Fibroblast of skin of right biceps (primary cell): Measurements from ENCODE around the gene OSBPL10.
A peak's percentile ranks its signal among the peaks of the same experiment; 100 is the strongest.

Experiments
- DNase-seq: peaks from one replicate; pipeline ENCODE4 v3.0.0-alpha.2; 2013

The OSBPL10 gene

GRCh38 chr3:31732548-31732947, 248.5 kb downstream of the OSBPL10 start:
- DNase-seq: no peak

DNA sequence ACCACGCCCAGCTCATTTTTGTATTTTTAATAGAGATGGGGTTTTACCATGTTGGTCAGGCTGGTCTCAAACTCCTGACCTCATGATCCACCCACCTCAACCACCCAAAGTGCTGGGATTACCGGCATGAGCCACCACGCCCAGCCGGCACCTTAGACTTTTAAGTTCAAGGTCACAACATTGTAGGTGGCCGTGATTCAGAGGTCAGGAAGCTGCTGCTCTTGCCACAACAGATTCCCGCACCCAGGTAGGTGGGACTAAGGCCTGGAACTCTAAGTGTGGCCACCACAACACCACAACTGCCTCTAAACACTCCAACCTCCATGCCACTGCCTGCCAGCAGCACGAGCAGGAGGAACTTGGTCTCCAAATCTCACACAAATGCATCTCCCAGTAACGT, 251.5 kb downstream of the OSBPL10 start:
- peak; percentile 18 for DNase-seq

DNA sequence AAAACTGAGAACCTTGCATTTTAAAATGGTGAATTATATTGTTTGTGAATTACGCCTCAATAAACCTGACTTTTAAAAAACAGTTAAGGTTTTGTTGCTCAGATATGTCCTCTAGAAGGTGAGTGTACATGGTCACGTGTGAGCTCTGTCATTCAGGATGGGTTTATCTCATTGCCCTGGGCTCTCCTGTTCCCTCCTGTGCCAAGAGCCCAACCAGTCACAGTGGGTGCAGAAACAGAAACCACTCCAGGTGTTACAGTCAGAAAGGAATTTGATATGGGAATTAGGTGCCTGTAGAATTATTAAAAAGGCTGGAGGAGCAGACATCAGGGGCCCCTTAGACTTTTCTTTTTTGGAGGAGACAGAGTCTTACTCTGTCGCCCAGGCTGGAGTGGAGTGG, 252.0 kb downstream of the OSBPL10 start:
- no peak for DNase-seq

DNA sequence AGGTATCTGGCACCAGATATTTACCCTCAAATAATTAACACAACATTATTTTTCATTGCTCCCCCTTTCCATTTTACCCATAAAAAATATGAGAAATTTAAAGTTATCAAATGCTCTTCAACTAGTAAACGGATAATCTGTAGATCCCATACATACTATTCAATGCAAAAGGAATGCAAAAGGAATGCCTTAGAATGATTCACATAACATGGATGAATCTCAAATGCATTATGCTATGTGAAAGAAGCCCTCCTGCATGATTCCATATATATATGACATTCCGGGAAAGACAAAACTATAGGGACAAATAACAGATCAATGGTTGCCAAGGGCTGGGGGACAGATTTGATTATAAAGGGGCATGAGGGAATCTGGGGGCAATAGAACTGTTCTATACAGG, 252.7 kb downstream of the OSBPL10 start:
- peak; percentile 57 for DNase-seq

- no peak for DNase-seq
Observed at GRCh38 chr3:31725976-31726375, 255.1 kb downstream of the OSBPL10 start.

GRCh38 chr3:31725568-31725967, 255.5 kb downstream of the OSBPL10 start:
- no peak for DNase-seq

GRCh38 chr3:31724651-31725050, 256.4 kb downstream of the OSBPL10 start:
- DNase-seq: peak; percentile 10

- DNase-seq: no peak
Observed at GRCh38 chr3:31724116-31724515, 256.9 kb downstream of the OSBPL10 start.

- no peak for DNase-seq
Observed at GRCh38 chr3:31723701-31724100, 257.4 kb downstream of the OSBPL10 start.

DNA sequence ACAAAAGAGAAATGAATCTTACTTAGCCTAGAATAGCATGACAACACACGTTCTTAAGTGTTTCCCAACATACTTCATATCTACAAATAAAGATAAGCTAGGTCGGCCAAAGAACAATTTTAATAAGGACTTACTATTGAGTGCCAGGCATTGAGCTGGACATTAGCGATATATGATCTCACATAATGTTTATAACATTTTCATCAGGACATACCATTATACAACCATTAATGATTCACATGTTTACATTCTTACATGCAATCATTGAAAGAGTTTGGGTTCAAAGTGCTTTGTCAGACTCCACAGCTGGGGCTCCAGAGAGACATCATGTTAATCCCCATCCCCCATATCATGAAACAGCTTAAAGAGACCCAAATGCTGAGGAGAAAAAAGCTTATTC, 259.4 kb downstream of the OSBPL10 start:
- DNase-seq: no peak

- DNase-seq: no peak
Observed at GRCh38 chr3:31714495-31715280, 266.4 kb downstream of the OSBPL10 start.

- DNase-seq: no peak
Observed at GRCh38 chr3:31713816-31714215, 267.2 kb downstream of the OSBPL10 start.

- DNase-seq: no peak
Observed at GRCh38 chr3:31710123-31710803, 270.8 kb downstream of the OSBPL10 start.

DNA sequence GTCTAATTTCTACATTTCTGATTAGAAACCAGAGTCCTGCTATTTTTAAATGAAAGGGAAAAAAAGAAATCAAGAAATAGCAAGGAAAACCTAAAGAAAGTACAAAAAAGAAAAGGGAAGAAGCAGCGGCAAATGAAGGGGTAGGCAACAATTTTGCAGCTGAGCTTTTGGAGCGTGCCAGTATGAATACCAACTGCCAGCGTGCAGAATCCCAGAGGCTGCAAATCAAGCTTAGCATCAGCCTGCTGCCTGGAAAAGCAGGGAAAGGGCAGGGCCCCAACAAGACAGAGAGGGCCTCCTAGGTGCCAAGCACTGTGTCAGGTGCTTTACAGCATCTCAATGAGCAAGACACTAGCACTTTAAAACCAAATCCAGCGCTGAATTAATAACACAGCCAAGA, 271.5 kb downstream of the OSBPL10 start:
- DNase-seq: no peak

DNA sequence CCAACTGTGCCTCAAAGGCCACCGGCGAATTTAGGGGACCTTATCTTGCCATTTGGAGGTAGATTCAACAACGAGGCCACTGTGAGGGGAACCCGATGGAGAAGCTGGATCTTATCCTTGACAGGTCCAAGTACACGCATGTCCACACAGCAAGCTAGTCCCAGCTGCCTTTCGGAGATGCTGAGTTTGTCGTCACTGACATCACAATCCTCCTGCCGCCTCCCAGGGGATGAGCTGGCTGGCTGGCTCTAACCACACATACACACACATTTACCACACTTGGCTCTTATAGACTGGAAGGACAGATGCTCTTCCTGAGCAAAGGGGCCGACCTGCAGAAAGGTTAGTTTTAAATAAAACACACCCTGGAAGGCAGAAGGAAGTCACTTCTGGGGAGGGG, 272.1 kb downstream of the OSBPL10 start:
- DNase-seq: peak; percentile 7

GRCh38 chr3:31707286-31707685, 273.8 kb downstream of the OSBPL10 start:
- DNase-seq: no peak

GRCh38 chr3:31705736-31706135, 275.3 kb downstream of the OSBPL10 start:
- peak; percentile 45 for DNase-seq

- peak; percentile 70 for DNase-seq
Observed at GRCh38 chr3:31704591-31705179, 276.4 kb downstream of the OSBPL10 start.

DNA sequence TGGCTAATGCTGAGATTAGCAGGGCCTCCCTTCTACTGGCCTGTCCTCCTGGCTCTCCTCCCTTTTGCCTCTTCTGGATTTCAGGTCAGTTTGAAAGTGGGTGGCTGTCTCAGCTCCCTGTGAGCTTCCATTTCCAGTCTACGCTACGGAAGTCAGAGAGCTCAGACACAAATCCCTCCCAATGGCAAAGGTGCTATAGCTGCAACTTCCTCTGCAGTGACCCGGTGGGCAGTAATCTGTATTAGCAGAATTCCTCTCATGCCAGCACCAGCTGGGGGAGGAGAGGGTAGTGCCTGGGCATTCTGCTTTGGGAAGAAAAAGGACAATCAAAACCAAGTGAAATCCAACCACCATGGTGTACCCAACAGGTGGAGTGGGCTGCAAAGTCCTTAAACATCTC, 276.9 kb downstream of the OSBPL10 start:
- no peak for DNase-seq

GRCh38 chr3:31701286-31701685, 279.8 kb downstream of the OSBPL10 start:
- DNase-seq: no peak

GRCh38 chr3:31699309-31699953, 281.6 kb downstream of the OSBPL10 start:
- no peak for DNase-seq

DNA sequence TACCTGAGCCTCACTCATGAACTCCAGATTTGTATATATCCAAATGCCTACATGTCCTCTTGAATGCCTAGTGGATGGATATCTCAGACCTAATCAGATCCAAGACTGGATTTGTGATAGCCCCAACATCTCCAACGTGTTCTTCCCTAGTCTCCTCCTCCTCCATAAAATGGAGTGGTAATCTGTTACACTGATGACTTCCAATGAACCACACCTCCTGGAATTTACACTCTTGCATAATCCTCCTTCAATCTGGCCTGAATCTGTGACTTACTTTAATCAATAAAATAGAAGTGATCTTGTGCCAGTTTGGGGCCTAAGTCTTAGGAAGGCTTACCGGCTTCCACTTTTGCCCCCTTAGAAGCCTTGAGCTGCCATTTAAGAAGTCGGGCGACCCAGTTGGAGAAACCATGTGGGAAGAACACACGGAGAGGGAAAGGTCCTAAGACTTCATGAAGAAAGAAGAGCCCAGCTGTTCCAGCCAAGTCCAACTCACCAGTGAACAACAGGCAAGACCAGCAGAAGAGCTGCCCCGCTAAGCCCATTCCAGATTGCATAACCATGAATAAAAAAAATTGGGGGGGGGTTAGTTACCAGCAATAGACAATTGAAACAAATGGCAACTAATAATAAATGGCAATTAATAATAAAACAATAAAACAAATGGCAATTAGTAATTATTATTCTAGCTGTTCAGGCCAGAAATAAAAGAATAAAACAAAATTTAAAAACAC, 284.1 kb downstream of the OSBPL10 start:
- no peak for DNase-seq

DNA sequence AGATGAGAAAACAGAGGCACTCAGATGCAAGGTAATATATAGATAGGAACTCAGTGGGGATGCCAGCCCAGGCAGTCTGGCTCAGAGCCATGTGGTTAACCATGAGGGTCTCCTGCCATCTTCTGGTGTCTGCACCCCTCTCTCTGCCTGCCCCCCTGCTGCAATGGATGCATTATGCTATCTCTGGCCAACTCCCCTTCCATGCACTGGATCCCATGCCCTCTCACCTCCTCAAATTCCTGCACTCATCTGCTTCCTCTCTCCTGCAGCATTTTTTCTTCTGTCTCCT, 285.1 kb downstream of the OSBPL10 start:
- no peak for DNase-seq
